GM10266 (cell line): Measurements from ENCODE around the gene ACCSL.

Source experiments
- DNase-seq: peaks from one replicate; pipeline ENCODE4 v3.0.0; 2012; ENCODE audit errors: extremely low spot score
- TF ChIP-seq, protein P1 (sequence below): IDR thresholded peaks from 2 replicates; pipeline ENCODE4 v1.5.1; 2012; ENCODE audit warnings: mild to moderate bottlenecking, low read depth; ENCODE audit not compliant: control insufficient read depth, insufficient read depth; ENCODE audit errors: missing control alignments

Gene ACCSL

DNA sequence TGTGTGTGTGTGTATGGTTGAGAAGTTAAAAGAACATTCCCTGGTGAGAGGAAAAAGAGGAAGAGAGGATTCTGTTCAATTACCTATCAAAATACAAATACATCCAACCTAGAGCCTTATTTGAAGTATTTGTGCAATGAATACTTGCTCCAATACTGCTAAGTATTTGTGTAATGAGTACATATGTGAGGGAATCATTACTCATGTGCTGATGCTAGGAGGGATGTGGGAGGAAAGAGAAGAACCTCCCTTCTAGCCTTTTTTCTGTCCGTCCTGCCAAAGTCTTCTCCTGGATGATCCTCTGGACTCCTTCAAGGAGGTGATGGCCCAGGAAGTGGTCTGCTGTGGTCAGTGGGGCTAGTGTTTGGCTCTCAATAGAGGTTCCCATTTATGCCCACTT is 36.0 kb upstream of the ACCSL start:
- DNase-seq: no peak
- TF ChIP-seq, protein P1, sequence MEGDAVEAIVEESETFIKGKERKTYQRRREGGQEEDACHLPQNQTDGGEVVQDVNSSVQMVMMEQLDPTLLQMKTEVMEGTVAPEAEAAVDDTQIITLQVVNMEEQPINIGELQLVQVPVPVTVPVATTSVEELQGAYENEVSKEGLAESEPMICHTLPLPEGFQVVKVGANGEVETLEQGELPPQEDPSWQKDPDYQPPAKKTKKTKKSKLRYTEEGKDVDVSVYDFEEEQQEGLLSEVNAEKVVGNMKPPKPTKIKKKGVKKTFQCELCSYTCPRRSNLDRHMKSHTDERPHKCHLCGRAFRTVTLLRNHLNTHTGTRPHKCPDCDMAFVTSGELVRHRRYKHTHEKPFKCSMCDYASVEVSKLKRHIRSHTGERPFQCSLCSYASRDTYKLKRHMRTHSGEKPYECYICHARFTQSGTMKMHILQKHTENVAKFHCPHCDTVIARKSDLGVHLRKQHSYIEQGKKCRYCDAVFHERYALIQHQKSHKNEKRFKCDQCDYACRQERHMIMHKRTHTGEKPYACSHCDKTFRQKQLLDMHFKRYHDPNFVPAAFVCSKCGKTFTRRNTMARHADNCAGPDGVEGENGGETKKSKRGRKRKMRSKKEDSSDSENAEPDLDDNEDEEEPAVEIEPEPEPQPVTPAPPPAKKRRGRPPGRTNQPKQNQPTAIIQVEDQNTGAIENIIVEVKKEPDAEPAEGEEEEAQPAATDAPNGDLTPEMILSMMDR: no peak

DNA sequence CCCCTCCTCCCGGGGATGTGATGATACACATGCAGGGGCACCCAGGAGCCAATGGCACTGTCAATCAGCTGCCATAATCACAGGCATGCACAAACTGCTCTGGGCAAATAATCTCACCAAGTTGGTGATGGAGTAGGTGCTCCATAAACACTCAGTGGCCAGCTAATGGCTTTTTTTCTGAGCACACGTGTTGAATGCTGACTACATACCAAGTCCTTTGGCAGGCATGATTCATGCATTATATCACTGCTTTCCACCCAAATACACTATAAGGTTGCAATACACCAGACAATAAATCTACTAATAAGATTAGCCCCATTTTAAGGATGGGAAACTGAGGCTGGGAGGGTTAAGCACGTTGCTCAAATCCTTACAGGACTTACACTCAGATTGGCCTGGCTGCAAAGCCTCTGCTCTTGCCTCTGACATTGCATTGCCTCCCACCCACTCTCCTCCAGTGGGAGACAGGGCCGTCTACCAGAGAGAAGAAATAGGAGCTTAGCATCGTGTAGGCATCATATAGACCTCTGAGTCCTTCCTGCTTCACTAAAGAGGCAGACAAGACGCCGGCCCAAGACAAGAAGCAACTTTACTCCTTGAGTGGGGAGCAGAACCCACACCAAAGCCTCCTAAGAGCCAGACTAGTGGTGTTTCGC is 32.7 kb upstream of the ACCSL start:
- TF ChIP-seq, protein P1: no peak
- no peak for DNase-seq

DNA sequence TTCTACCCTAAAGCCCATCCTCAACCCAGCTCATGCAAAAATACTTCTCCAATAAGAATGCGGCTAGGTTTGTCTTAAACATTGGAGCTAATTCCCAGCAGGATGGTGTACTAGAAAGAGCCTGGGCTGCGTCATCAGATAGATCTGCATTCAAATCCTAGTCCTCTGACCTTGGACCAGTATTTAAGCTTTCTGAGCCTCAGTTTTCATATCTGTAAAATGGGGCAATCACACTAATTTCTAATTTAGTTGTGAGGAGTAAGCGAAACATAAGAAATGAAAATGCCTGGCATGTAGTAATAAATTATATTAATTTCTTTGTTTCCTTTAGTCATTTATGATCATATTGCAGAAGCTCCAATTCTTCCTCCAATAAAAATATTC is 32.2 kb upstream of the ACCSL start:
- no peak for DNase-seq
- TF ChIP-seq, protein P1: no peak

DNA sequence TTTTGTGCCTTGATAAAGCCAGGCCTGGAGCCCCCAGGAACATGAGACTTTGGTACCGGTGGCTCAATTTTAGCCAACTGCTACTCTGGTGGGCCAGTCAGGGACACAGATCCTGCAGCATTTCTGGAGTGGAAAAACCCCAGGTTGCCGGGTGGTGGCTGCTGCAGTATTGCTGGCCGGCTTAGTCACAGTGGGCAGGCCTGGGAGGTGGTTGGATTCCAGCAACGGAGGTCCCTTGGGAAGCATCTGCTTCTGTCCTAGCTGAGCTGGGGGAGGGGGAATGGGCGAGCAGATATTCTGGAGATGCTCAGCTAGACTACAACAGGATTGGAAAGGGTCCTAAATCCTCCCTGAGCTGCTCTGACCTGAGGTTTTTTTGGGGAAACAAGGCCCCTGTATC is 31.6 kb upstream of the ACCSL start:
- TF ChIP-seq, protein P1: no peak

DNA sequence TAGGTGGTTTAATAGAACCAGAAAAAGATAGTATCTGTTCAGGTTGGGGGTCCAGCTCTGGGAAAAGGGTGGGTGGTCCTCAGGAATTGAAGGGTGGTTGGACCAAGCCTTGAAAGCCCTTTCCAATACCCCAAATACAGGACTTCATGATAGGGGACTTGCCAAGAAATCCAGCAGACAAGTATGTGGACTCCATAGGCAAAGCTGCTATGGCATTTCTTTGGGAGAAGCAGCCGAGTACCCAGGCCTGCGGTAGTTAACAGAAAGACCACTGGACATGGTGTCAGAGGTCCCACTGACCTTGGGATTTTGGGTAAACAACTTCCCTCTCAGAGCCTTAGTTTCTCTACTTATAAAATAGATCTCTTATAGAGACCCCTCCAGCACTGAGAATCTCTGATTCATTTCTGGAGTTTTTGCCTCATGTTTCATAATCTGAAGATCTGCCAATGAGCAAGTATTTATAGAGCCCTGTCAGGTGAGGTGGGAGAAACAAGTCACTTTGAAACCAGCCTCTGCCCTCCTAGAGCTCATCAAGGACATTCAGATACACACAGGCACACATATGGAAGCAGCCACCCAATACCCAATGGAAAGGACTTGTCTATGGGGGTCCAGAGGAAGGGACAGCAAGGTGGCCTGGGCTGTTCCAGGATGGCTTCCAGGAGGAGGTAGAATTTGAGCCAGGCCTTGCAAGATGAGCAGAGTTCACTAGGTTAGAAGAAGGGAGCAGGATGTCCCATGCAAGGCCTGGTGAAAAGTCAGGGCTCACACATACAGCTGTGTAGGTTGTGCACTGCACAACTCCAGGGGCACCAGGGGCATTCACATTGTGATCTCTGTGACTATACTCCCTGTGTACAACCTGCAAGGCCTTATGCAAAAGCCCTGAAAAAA is 31.0 kb upstream of the ACCSL start:
- no peak for DNase-seq
- TF ChIP-seq, protein P1: no peak

More for the DNA sequence above, 31.6 kb upstream of the ACCSL start:
- no peak for DNase-seq

DNA sequence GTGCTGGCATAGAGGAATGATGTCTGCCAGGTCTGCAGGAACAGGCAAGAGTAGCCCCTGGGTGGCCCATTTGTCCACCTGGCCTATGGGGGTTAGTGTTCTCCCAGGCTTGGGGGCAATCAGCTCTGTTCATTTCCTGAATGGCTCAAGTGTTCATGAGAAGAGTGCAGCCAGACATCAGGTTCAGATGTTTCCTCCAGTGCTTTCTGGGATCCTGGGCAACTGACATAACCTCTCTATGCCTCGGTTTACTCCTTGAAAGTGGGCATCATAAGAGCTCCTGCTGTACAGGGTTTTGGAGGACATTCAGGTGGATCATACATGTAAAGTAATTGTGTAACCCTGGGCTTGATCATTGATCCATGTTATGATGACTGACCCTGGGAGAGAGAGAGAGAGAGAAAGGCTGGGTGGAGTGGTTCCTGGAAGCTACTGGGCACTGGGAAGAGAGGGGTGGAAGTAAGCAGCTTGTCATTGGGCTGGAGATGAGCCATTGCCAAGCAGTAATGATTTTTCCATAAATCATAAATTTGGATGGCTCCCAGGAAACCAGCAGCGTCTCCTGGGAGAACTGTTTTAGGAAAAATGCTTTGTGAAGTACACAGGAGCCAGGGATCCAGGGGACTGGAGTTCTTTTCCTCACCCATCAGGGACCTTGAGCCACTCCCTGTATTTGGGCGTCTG is 30.2 kb upstream of the ACCSL start:
- TF ChIP-seq, protein P1: no peak
- no peak for DNase-seq
